ENCODE measurements around the gene EEF2K. TPM values are rescaled to one million over a fixed set of nuclear protein-coding genes. Genes with fewer than 3 reads are reported as not detected.

EEF2K gene
- total and polyA plus RNA-seq, 2 of the 13 experiments (the other 11 are each of a cell fraction or from before 2014, with no cell fraction given): 22.0 to 23.8 TPM

DNA sequence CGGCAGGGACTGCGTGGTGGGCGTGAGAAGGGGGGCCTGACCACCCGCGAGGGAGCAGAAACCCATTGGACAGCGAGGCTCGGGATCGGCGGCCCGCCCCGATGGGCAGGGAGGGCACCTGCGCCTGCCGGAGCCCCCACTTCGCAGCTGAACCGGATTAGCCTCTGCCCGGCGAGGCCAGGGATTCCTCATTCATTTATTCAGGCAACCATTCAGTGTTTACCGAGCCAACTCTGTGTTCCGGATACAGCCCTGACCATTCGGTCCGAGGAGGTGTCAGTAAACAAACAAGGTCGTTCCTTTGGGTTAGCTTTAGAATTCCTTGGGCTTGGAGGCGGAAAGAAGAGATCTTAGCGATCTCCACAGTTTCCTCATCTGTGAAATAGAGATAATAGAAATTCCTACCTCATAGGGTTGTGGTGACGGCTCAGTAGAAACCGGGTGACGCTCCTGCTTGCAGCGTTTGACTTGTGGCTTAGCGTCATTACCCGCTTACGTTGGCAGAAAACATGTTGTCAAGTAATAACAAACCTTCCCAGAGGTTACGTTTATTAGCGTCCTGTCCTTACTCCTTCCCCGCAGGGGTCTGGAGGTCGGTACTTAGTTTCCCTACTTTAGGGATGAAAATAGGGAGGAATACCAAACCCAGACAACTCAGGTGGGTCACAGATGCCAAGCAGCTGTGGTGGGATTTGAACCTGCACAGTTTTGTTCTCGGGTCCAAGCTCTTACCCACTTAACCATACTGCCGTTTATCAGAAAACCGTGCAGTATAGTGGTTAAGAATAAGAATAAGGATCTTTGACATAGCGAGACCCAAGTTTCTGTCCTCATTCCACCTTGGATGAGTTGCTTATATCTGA is 92.0 kb downstream of the EEF2K start (continued):
- TF ChIP-seq, protein P1, sequence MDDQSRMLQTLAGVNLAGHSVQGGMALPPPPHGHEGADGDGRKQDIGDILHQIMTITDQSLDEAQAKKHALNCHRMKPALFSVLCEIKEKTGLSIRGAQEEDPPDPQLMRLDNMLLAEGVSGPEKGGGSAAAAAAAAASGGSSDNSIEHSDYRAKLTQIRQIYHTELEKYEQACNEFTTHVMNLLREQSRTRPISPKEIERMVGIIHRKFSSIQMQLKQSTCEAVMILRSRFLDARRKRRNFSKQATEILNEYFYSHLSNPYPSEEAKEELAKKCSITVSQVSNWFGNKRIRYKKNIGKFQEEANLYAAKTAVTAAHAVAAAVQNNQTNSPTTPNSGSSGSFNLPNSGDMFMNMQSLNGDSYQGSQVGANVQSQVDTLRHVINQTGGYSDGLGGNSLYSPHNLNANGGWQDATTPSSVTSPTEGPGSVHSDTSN (CRISPR knock-in tag; IDR thresholded peaks at IDR 0.05; ENCODE audit: borderline replicate concordance): no peak
- TF ChIP-seq, protein P2, sequence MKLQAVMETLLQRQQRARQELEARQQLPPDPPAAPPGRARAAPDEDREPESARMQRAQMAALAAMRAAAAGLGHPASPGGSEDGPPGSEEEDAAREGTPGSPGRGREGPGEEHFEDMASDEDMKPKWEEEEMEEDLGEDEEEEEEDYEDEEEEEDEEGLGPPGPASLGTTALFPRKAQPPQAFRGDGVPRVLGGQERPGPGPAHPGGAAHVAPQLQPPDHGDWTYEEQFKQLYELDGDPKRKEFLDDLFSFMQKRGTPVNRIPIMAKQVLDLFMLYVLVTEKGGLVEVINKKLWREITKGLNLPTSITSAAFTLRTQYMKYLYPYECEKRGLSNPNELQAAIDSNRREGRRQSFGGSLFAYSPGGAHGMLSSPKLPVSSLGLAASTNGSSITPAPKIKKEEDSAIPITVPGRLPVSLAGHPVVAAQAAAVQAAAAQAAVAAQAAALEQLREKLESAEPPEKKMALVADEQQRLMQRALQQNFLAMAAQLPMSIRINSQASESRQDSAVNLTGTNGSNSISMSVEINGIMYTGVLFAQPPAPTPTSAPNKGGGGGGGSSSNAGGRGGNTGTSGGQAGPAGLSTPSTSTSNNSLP (IDR thresholded peaks at IDR 0.05; ENCODE audit: low read depth, low read length): no peak; the same call in 1 of the 2 replicates
- TF ChIP-seq FOXP1 (IDR thresholded peaks at IDR 0.05): no peak
- no peak; the same call in 1 of the 2 replicates for TF ChIP-seq FOXP1 (CRISPR knock-in tag; IDR thresholded peaks at IDR 0.05)
- TF ChIP-seq, protein P3, sequence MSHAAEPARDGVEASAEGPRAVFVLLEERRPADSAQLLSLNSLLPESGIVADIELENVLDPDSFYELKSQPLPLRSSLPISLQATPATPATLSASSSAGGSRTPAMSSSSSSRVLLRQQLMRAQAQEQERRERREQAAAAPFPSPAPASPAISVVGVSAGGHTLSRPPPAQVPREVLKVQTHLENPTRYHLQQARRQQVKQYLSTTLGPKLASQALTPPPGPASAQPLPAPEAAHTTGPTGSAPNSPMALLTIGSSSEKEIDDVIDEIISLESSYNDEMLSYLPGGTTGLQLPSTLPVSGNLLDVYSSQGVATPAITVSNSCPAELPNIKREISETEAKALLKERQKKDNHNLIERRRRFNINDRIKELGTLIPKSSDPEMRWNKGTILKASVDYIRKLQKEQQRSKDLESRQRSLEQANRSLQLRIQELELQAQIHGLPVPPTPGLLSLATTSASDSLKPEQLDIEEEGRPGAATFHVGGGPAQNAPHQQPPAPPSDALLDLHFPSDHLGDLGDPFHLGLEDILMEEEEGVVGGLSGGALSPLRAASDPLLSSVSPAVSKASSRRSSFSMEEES (CRISPR knock-in tag; IDR thresholded peaks at IDR 0.05): no peak; the same call in 1 of the 2 replicates
- TF ChIP-seq POLR2AphosphoS2 (IDR thresholded peaks at IDR 0.05; ENCODE audit: low read depth, low read length): peak; percentile 100
- no peak for TF ChIP-seq ZNF30 (CRISPR knock-in tag; IDR thresholded peaks at IDR 0.05)
- no peak for TF ChIP-seq ATAD3A (CRISPR knock-in tag; IDR thresholded peaks at IDR 0.05)
- TF ChIP-seq, protein P4, sequence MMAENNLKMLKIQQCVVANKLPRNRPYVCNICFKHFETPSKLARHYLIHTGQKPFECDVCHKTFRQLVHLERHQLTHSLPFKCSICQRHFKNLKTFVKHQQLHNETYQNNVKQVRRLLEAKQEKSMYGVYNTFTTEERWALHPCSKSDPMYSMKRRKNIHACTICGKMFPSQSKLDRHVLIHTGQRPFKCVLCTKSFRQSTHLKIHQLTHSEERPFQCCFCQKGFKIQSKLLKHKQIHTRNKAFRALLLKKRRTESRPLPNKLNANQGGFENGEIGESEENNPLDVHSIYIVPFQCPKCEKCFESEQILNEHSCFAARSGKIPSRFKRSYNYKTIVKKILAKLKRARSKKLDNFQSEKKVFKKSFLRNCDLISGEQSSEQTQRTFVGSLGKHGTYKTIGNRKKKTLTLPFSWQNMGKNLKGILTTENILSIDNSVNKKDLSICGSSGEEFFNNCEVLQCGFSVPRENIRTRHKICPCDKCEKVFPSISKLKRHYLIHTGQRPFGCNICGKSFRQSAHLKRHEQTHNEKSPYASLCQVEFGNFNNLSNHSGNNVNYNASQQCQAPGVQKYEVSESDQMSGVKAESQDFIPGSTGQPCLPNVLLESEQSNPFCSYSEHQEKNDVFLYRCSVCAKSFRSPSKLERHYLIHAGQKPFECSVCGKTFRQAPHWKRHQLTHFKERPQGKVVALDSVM (CRISPR knock-in tag; IDR thresholded peaks at IDR 0.05): no peak; the same call in 1 of the 2 replicates
- no peak; the same call in 1 of the 2 replicates for TF ChIP-seq ZNF749 (CRISPR knock-in tag; IDR thresholded peaks at IDR 0.05; ENCODE audit: borderline replicate concordance)
- TF ChIP-seq ZNF251 (CRISPR knock-in tag; IDR thresholded peaks at IDR 0.05): 0 out of 2 replicates have a peak, but pooled peaks have one; percentile 3
- peak; percentile 45; the same call in 1 of the 2 replicates for TF ChIP-seq NCOA1 (CRISPR knock-in tag; IDR thresholded peaks at IDR 0.05)
- peak; percentile 74; the same call in 1 of the 2 replicates for TF ChIP-seq MTF1 (CRISPR knock-in tag; IDR thresholded peaks at IDR 0.05)
- no peak for TF ChIP-seq RBM39 (IDR thresholded peaks at IDR 0.05; ENCODE audit: low read depth, low read length, poor library complexity, severe bottlenecking)
- TF ChIP-seq, protein P5, sequence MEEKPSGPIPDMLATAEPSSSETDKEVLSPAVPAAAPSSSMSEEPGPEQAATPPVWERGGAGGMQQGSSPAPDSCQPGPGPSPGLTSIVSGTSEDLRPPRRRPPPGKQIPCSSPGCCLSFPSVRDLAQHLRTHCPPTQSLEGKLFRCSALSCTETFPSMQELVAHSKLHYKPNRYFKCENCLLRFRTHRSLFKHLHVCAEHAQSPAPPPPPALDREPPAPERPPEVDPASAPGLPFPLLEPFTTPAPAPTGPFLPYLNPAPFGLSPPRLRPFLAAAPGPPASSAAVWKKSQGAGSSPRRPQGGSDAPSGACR (CRISPR knock-in tag; IDR thresholded peaks at IDR 0.05): 0 out of 2 replicates have a peak, but pooled peaks have one; percentile 60
- no peak for TF ChIP-seq ZNF354B (CRISPR knock-in tag; IDR thresholded peaks at IDR 0.05)
- no peak for TF ChIP-seq ZZZ3 (CRISPR knock-in tag; IDR thresholded peaks at IDR 0.05; ENCODE audit: borderline replicate concordance)
- no peak; the same call in 1 of the 2 replicates for TF ChIP-seq ZSCAN29 (CRISPR knock-in tag; conservative IDR thresholded peaks at IDR 0.05)
- peak; percentile 77; the same call in 1 of the 2 replicates for TF ChIP-seq TGIF2 (CRISPR knock-in tag; IDR thresholded peaks at IDR 0.05)
- no peak; the same call in 1 of the 2 replicates for TF ChIP-seq KAT7 (CRISPR knock-in tag; IDR thresholded peaks at IDR 0.05; ENCODE audit: borderline replicate concordance)
- TF ChIP-seq SOX13 (IDR thresholded peaks at IDR 0.05): 0 out of 2 replicates have a peak, but pooled peaks have one; percentile 45
- TF ChIP-seq SOX13 (CRISPR knock-in tag; conservative IDR thresholded peaks at IDR 0.05 in 1 of 2, IDR thresholded peaks at IDR 0.05 in 1 of 2): 0 out of 4 replicates have a peak, but pooled peaks of 1 of the 2 experiments have one; percentile 82

Data from HepG2 (cell line).